Lower lobe of right lung (tissue), 2 donors: ENCODE results near the gene MCEE. TPM values are rescaled to one million over a fixed set of nuclear protein-coding genes. Genes with fewer than 3 reads are reported as not detected.
"Not testable (repeated sequence)": the region's sequence is repeated elsewhere in the genome, so short reads cannot be mapped to it uniquely, and the experiment has no call there.

Source experiments
- ATAC-seq, 2 donors: fragments of 200-7000 bp; cut with Tn5 transposase; one replicate each; pipeline ENCODE4 v1.9.1; 2020 to 2022; ENCODE audit warnings: mild to moderate bottlenecking in 2 of 2, moderate library complexity in 2 of 2
- DNase-seq: peaks from one replicate; pipeline ENCODE4 v3.0.0-alpha.2; 2020
- H3K27ac ChIP-seq: fragments of 200-600 bp; one replicate; pipeline ENCODE4 v1.8.0; 2022
- H3K27me3 ChIP-seq: fragments of 200-600 bp; one replicate; pipeline ENCODE4 v1.8.0; 2022; ENCODE audit warnings: low read depth
- H3K36me3 ChIP-seq: fragments of 200-600 bp; one replicate; pipeline ENCODE4 v1.8.0; 2022; ENCODE audit warnings: mild to moderate bottlenecking
- H3K4me1 ChIP-seq: fragments of 200-600 bp; one replicate; pipeline ENCODE4 v1.8.0; 2022
- H3K4me3 ChIP-seq: fragments of 200-600 bp; one replicate; pipeline ENCODE4 v1.8.0; 2022; ENCODE audit warnings: mild to moderate bottlenecking
- H3K9me3 ChIP-seq: fragments of 200-600 bp; one replicate; pipeline ENCODE4 v1.8.0; 2022
- intact Hi-C: fragments of 100-400 bp; cut with DNase I; formaldehyde crosslinking; loops from one replicate; pipeline ENCODE4 v1.11.0; 2022
- total RNA-seq: library from RNA; stranded (reverse); fragmentation: NEBNext Ultra II Directional; extraction: Animal tissue kit (Norgen Biotek cat#: 25700); gene quantifications from one replicate; pipeline ENCODE4 v1.2.1, GENCODE V29; 2021
- TF ChIP-seq, protein P1 (sequence below): fragments of 200-600 bp; IDR thresholded peaks from one replicate; pipeline ENCODE4 v1.8.0; 2022; ENCODE audit warnings: antibody characterized with exemption, mild to moderate bottlenecking
- donor health status: DM: no; HTN: yes; CAD: no; lungs with severe emphysema.

The MCEE gene
- total RNA-seq, 1 donor from 2014 or later = 22.2 TPM

DNA sequence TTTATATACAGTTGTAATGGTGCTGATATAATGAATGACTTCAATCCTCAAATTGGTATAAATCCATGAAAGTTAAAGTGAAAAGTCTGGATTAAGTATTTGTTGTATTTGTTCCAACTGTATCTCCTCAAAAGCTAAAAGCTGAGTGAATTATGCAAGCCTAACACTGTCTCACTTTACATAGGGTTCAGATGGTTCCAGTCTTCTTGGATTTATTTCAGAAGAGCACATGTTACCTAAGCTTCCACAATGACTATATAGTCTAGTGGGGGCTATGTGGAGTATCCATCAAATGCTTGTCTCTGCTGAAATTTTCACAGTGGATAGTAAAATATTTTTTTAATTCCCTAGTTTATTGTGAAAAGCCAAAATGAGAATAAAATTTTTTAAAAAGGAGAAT lies 13.0 kb downstream of the MCEE start:
- peaks cover 71% of the 10 kb centered on the region for H3K36me3 ChIP-seq
- no peak for ATAC-seq
- H3K4me1 ChIP-seq = no peaks in the 10 kb centered on the region
- DNase-seq = no peak
- no peak overlapping the region for H3K27ac ChIP-seq
- no peak overlapping the region for H3K4me3 ChIP-seq
- no peaks in the 10 kb centered on the region for H3K27me3 ChIP-seq
- TF ChIP-seq, protein P1, sequence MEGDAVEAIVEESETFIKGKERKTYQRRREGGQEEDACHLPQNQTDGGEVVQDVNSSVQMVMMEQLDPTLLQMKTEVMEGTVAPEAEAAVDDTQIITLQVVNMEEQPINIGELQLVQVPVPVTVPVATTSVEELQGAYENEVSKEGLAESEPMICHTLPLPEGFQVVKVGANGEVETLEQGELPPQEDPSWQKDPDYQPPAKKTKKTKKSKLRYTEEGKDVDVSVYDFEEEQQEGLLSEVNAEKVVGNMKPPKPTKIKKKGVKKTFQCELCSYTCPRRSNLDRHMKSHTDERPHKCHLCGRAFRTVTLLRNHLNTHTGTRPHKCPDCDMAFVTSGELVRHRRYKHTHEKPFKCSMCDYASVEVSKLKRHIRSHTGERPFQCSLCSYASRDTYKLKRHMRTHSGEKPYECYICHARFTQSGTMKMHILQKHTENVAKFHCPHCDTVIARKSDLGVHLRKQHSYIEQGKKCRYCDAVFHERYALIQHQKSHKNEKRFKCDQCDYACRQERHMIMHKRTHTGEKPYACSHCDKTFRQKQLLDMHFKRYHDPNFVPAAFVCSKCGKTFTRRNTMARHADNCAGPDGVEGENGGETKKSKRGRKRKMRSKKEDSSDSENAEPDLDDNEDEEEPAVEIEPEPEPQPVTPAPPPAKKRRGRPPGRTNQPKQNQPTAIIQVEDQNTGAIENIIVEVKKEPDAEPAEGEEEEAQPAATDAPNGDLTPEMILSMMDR = no peak
- no peaks in the 10 kb centered on the region for H3K9me3 ChIP-seq
- intact Hi-C loops = no loop called here

DNA sequence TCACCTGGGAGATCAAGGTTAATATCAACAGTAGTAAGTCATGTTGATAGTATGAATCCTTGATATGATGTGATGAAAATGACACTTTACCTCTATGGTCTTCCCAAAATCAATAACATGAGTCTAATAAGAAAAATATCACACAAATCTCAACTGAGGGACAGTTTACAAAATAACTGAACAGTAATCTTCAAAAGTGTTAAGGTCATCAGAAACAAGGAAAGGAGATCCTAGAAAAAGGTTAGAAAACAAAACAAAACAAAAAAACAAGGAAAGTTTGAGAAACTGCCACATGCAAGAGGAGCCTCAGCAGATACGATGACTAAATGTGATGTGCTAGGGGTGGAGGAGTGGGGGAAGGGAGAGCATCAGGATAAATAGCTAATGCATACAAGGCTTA lies 16.2 kb downstream of the MCEE start:
- intact Hi-C loops = no loop called here
- H3K27ac ChIP-seq = no peak overlapping the region
- ATAC-seq = no peak
- H3K9me3 ChIP-seq = no peaks in the 10 kb centered on the region
- H3K4me3 ChIP-seq = no peak overlapping the region
- TF ChIP-seq, protein P1 = no peak
- no peaks in the 10 kb centered on the region for H3K27me3 ChIP-seq
- peaks cover 65% of the 10 kb centered on the region for H3K36me3 ChIP-seq
- no peak for DNase-seq
- H3K4me1 ChIP-seq = no peaks in the 10 kb centered on the region

DNA sequence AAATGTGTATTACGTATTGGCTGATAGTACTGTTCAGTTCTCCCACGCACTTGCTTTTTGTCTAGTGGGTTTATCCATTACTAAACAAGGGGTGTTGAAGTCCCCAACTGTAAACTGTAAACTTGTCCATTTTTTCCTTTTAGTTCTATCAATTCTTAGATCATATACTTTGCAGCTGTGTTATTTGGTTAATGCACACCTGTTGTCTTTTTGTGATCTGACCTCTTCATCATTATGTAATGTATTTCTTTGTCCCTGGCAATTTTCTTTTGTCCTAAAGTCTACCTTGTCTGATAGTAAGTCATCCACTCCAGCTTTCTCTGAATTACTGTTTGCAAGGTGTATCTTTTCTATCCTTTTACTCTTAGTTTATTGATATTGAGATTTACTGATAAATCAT lies 21.9 kb downstream of the MCEE start:
- intact Hi-C loops = no loop called here
- Histone ChIP-seq H3K4me1 (no peaks in the 10 kb centered on the region), H3K27ac (no peak overlapping the region), H3K27me3 (no peaks in the 10 kb centered on the region), H3K36me3 (peaks cover 30% of the 10 kb centered on the region), H3K4me3 (no peak overlapping the region), H3K9me3 (no peaks in the 10 kb centered on the region)
- TF ChIP-seq, protein P1 = no peak
- ATAC-seq (no peak), DNase-seq (no peak)

DNA sequence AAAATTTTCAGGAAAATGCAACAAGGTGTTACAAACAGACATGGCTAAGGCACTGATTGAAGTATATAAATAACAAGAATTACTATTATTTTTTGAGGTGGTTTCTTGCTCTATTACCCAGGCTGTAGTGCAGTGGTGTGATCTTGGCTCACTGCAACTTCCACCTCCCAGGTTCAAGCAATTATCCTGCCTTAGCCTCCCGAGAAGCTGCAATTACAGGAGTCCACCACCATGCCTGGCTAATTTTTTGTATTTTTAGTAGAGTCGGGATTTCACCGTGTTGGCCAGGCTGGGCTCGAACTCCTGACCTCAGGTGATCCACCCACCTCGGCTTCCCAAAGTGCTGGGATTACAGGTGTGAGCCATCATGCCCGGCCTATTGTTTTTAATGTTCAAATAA lies 23.6 kb downstream of the MCEE start:
- DNase-seq, H3K27me3 ChIP-seq, H3K4me3 ChIP-seq, H3K4me1 ChIP-seq, ATAC-seq, H3K27ac ChIP-seq, intact Hi-C loops, H3K9me3 ChIP-seq: not testable (repeated sequence)
- peaks cover 30% of the 10 kb centered on the region for H3K36me3 ChIP-seq

DNA sequence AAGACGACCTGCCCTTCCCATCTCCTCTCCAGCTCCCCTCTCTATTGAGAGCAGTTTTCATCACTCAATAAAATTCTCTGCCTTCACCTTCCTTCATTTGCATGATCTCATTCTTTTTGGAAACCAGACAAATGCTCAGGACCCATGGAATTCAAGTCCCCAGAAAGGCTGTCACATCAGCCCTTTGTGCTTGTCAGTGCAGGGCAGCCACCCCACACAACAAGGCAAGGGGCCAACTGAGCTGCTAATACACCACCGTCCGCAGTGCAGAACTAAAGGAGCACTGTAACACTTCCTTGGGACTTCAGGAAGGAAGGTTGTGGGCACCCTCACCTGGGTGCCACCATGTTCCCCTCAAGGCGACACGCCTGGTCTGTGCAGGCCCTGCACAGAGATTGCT lies 26.2 kb downstream of the MCEE start:
- no peak for ATAC-seq
- H3K36me3 ChIP-seq = peaks cover 9% of the 10 kb centered on the region
- no peak overlapping the region for H3K27ac ChIP-seq
- no peaks in the 10 kb centered on the region for H3K9me3 ChIP-seq
- TF ChIP-seq, protein P1 = no peak
- intact Hi-C loops = no loop called here
- no peaks in the 10 kb centered on the region for H3K27me3 ChIP-seq
- H3K4me3 ChIP-seq = no peak overlapping the region
- DNase-seq = no peak
- no peaks in the 10 kb centered on the region for H3K4me1 ChIP-seq

DNA sequence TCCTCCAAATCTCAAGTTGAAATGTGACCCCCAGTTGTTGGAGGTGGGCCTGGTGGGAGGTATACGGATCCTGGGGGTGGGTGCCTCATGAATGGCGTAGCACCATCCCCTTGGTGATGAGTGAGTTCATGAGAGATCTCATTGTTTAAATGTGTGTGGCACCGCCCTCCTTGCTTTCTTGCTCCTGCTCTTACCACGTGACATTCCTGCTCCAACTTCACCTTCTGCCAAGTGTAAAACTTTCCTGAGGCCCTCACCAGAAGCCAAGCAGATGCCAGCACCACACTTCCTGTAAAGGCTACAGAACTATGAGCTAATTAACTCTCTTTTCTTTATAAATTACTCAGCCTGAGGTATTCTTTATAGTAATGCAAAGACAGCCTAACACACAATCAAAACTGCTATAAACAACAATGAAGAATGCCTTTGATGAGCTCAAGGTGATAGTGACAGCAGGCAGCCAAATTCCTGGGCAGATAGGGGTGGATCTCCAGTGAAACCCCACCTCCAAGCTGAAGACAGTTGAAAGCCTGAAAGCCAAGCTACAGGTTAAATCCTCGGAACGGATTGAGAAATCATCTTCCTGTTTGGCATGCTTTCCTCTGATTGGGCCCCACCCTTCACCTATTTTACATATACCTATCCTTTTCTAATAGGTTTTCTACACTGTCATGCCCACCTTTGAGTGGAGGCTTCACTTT lies 26.9 kb downstream of the MCEE start:
- Histone ChIP-seq H3K4me3 (no peak overlapping the region), H3K27ac (no peak overlapping the region), H3K27me3 (no peaks in the 10 kb centered on the region), H3K9me3 (no peaks in the 10 kb centered on the region), H3K36me3 (peaks cover 2% of the 10 kb centered on the region), H3K4me1 (no peaks in the 10 kb centered on the region)
- DNase-seq = no peak
- TF ChIP-seq, protein P1 = no peak
- ATAC-seq = no peak
- intact Hi-C loops = no loop called here
